Prostate gland (tissue), 2 donors: ENCODE measurements around the gene FAP.

ENCODE experiments used
- CTCF ChIP-seq, 4 experiments: fragments of 200-600 bp in 2 of 4; fragments of 450-650 bp in 2 of 4; sonication (generic) in 2 of 4; IDR thresholded peaks; 1 replicate in 3 of 4; 2 replicates in 1 of 4; pipeline ENCODE4 v1.5.1; 2016 to 2019; ENCODE audit warnings: antibody characterized with exemption in 4 of 4, mild to moderate bottlenecking in 2 of 4, moderate library complexity in 2 of 4
- POLR2A ChIP-seq: fragments of 450-650 bp; IDR thresholded peaks from one replicate; pipeline ENCODE4 v1.6.1; 2016; ENCODE audit warnings: antibody characterized with exemption, mild to moderate bottlenecking
- POLR2AphosphoS5 ChIP-seq: sonication (generic); formaldehyde crosslinking; IDR thresholded peaks from one replicate; pipeline ENCODE4 v1.6.1; 2017; ENCODE audit warnings: antibody characterized with exemption

GRCh38 chr2:162211732-162212131 lies 31.5 kb downstream of the FAP start:
- TF ChIP-seq CTCF (IDR thresholded peaks at IDR 0.05) = no peak
- no peak for TF ChIP-seq POLR2AphosphoS5
- no peak for TF ChIP-seq POLR2A
